K562 (cell line): ENCODE measurements around the gene ADRA2B. TPM values are rescaled to one million over a fixed set of nuclear protein-coding genes. Genes with fewer than 3 reads are reported as not detected.

ENCODE experiments used
- ATAC-seq: fragments of 200-7000 bp; cut with Tn5 transposase; 3 replicates; pipeline ENCODE4 v1.9.1; 2020; ENCODE audit warnings: moderate library complexity
- BruUV-seq: library from RNA; stranded (reverse); fragments of 400-500 nt; replicated peaks from 2 replicates; lab custom pipeline; 2021; lab: Mats Ljungman, UMichigan
- CTCF ChIA-PET: fragments of 300-600 bp; formaldehyde crosslinking; extraction: SDS; loops from one replicate; lab custom pipeline; 2021; ENCODE audit warnings: low intra/inter-chr PET ratio; lab: Yijun Ruan, JAX
- POLR2A ChIA-PET: fragments of 300-600, 350-650 bp; sonication (Branson Sonifier 250); formaldehyde crosslinking; extraction: SDS; loops from one replicate; lab custom pipeline; 2021; ENCODE audit warnings: antibody characterized with exemption, inconsistent platforms; lab: Yijun Ruan, JAX
- DNase-seq, 4 experiments: peaks; one replicate each; pipeline versions ENCODE4 v3.0.0 to v3.0.0-alpha.2; 2011 to 2018; ENCODE audit warnings: low spot score in 3 of 4, mixed read lengths in 3 of 4; ENCODE audit errors: extremely low read depth in 1 of 4
- FAIRE-seq: peaks from 2 replicates; lab custom pipeline; 2011; peaks lifted over from hg19 to GRCh38; lab: Jason Lieb, UNC
- H2AFZ ChIP-seq: 2 replicates; pipeline ENCODE4 v1.6.0; 2011; ENCODE audit warnings: low read depth, low read length, control low read depth, inconsistent platforms
- H3K27ac ChIP-seq: fragments of 200-600 bp; 3 replicates; pipeline ENCODE4 v1.8.0; 2011; ENCODE audit warnings: low read depth, mild to moderate bottlenecking, control low read depth, inconsistent platforms, low read length, moderate library complexity, mixed read lengths; ENCODE audit errors: extremely low read depth
- H3K27me3 ChIP-seq, 2 experiments: fragments of 300-600 bp in 1 of 2; 2 replicates in 1 of 2; 3 replicates in 1 of 2; pipeline versions ENCODE4 v1.6.0 to v1.8.0; 2011; ENCODE audit warnings: inconsistent platforms in 2 of 2, low read length in 2 of 2, mild to moderate bottlenecking in 1 of 2, mixed read lengths in 1 of 2, moderate library complexity in 1 of 2; ENCODE audit not compliant: control insufficient read depth in 2 of 2, insufficient read depth in 2 of 2
- H3K36me3 ChIP-seq: fragments of 300-600 bp; 3 replicates; pipeline ENCODE4 v1.8.0; 2011; ENCODE audit warnings: mild to moderate bottlenecking, low read length, inconsistent platforms; ENCODE audit not compliant: control insufficient read depth, insufficient read depth
- H3K4me1 ChIP-seq, 2 experiments: fragments of 200-600 bp in 1 of 2; replicated peaks in 1 of 2; 2 replicates in 1 of 2; 3 replicates in 1 of 2; pipeline versions ENCODE4 v1.5.1 to v1.8.0; 2011; ENCODE audit warnings: inconsistent platforms in 2 of 2, low read length in 2 of 2, mild to moderate bottlenecking in 1 of 2, mixed read lengths in 1 of 2, moderate library complexity in 1 of 2; ENCODE audit not compliant: control insufficient read depth in 2 of 2, insufficient read depth in 2 of 2
- H3K4me2 ChIP-seq: 2 replicates; pipeline ENCODE4 v1.6.1; 2011; ENCODE audit warnings: low read length, control low read depth, inconsistent platforms, mixed read lengths; ENCODE audit not compliant: insufficient read depth
- H3K4me3 ChIP-seq: fragments of 200-600 bp; sonication (generic), shearing (Covaris generic); 2 replicates; pipeline ENCODE4 v1.5.1; 2016; ENCODE audit warnings: control low read depth, inconsistent platforms
- H3K79me2 ChIP-seq: fragments of 200-600 bp; 3 replicates; pipeline ENCODE4 v1.8.0; 2011; ENCODE audit warnings: low read length, inconsistent platforms; ENCODE audit not compliant: control insufficient read depth, insufficient read depth
- H3K9ac ChIP-seq, 2 experiments: 2 replicates each; pipeline versions ENCODE4 v1.6.0 to v1.6.1; 2011; ENCODE audit warnings: low read depth in 2 of 2, low read length in 2 of 2, control low read depth in 1 of 2, inconsistent platforms in 1 of 2, mild to moderate bottlenecking in 1 of 2, mixed read lengths in 1 of 2; ENCODE audit not compliant: insufficient read depth in 1 of 2
- H3K9me1 ChIP-seq: one replicate; pipeline ENCODE4 v1.6.0; 2011; ENCODE audit warnings: inconsistent platforms, mild to moderate bottlenecking, low read length, moderate library complexity; ENCODE audit not compliant: control insufficient read depth, insufficient read depth
- H3K9me3 ChIP-seq: replicated peaks from 2 replicates; pipeline ENCODE4 v1.5.1; 2011; ENCODE audit warnings: low read depth, low read length, inconsistent platforms; ENCODE audit not compliant: control insufficient read depth, insufficient read depth
- H4K20me1 ChIP-seq: replicated peaks from 2 replicates; pipeline ENCODE4 v1.6.1; 2011; ENCODE audit warnings: low read length, inconsistent platforms, mixed read lengths; ENCODE audit not compliant: control insufficient read depth, insufficient read depth
- CHD2 ChIP-seq: IDR thresholded peaks from 2 replicates; pipeline ENCODE4 v1.6.1; 2011; ENCODE audit warnings: low read depth, low read length
- ESRRA ChIP-seq: fragments of 450-650 bp; IDR thresholded peaks from 2 replicates; pipeline ENCODE4 v1.6.1; 2014; ENCODE audit warnings: low read depth, mild to moderate bottlenecking, moderate library complexity, borderline replicate concordance
- GTF2E2 ChIP-seq: fragments of 200-800 bp; sonication (Bioruptor generic); IDR thresholded peaks from 2 replicates; pipeline ENCODE4 v1.6.1; 2016; ENCODE audit warnings: missing genetic modification characterization, missing compliant biosample characterization
- HDGF ChIP-seq: fragments of 450-650 bp; IDR thresholded peaks from 2 replicates; pipeline ENCODE4 v1.6.1; 2016
- HNRNPUL1 ChIP-seq: fragments of 200-400 bp; formaldehyde crosslinking; IDR thresholded peaks from 2 replicates; pipeline ENCODE4 v1.6.1; 2017; ENCODE audit warnings: low read length
- MTA2 ChIP-seq: fragments of 450-650 bp; IDR thresholded peaks from 2 replicates; pipeline ENCODE4 v1.6.1; 2016; ENCODE audit warnings: low read depth
- MXI1 ChIP-seq: IDR thresholded peaks from 2 replicates; pipeline ENCODE4 v1.6.1; 2011; ENCODE audit warnings: low read depth, mild to moderate bottlenecking, improper control_type of control experiment, low read length
- MYNN ChIP-seq, 2 experiments: sonication (generic); formaldehyde crosslinking in 1 of 2; IDR thresholded peaks; 2 replicates each; pipeline versions ENCODE4 v1.5.0 to v1.6.1; 2016 to 2020; ENCODE audit warnings: antibody characterized with exemption in 1 of 2, missing genetic modification reagents in 1 of 2
- NFYB ChIP-seq: IDR thresholded peaks from 2 replicates; pipeline ENCODE4 v1.6.1; 2011; ENCODE audit warnings: mild to moderate bottlenecking, moderate library complexity; ENCODE audit not compliant: insufficient read length; ENCODE audit errors: extremely low read depth
- NR3C1 ChIP-seq: sonication (generic); formaldehyde crosslinking; IDR thresholded peaks from 2 replicates; pipeline ENCODE4 v1.8.1; 2022; ENCODE audit warnings: missing genetic modification reagents
- PTBP1 ChIP-seq: fragments of 200-400 bp; formaldehyde crosslinking; IDR thresholded peaks from 2 replicates; pipeline ENCODE4 v1.6.1; 2017; ENCODE audit warnings: low read depth, low read length
- RBM17 ChIP-seq: fragments of 200-400 bp; formaldehyde crosslinking; IDR thresholded peaks from 2 replicates; pipeline ENCODE4 v1.6.1; 2017; ENCODE audit warnings: low read depth, mild to moderate bottlenecking, low read length, borderline replicate concordance
- SREBF1 ChIP-seq: fragments of 150-350 bp; IDR thresholded peaks from 2 replicates; pipeline ENCODE4 v1.6.1; 2014; ENCODE audit warnings: antibody characterized with exemption, low read depth, low read length, borderline replicate concordance
- STAT5B ChIP-seq: fragments of 250-450 bp; sonication (Bioruptor Pico); IDR thresholded peaks from 2 replicates; pipeline ENCODE4 v1.8.0; 2021; ENCODE audit warnings: mild to moderate bottlenecking, inconsistent platforms
- ZNF354B ChIP-seq: fragments of 250-450 bp; sonication (Bioruptor Pico); IDR thresholded peaks from 2 replicates; pipeline ENCODE4 v1.4.0; 2020
- ZNF76 ChIP-seq: fragments of 250-450 bp; sonication (Bioruptor Pico); IDR thresholded peaks from 2 replicates; pipeline ENCODE4 v1.4.0; 2020; ENCODE audit warnings: mild to moderate bottlenecking, moderate library complexity, borderline replicate concordance
- WGBS: fragments of 100-300 bp; shearing (Covaris generic); methylation state at CpG from one replicate; pipeline ENCODE4 v1.1.6; 2016; ENCODE audit warnings: low coverage, mixed read lengths; ENCODE audit not compliant: insufficient coverage; ENCODE audit errors: missing lambda C conversion rate; 5-methylcytosine and 5-hydroxymethylcytosine counted together
- in situ Hi-C: fragments of 300-500 bp; cut with MboI; formaldehyde crosslinking; loops from 4 replicates; pipeline ENCODE4 v1.15.0; 2018; ENCODE audit warnings: inconsistent platforms, mixed read lengths
- intact Hi-C: fragments of 100-400 bp; cut with micrococcal nuclease; formaldehyde crosslinking; loops from 2 replicates; pipeline ENCODE4 v1.14.2; 2022
- polyA plus RNA-seq, 8 experiments: library from polyadenylated mRNA; depleted of rRNA in 4 of 8; stranded (reverse) in 5 of 8; unstranded in 3 of 8; fragments of >200 nt; fragmentation: Nextera tagmentation in 2 of 8; fragmentation: Illumina TruSeq in 1 of 8; extraction: Ambion mirVana in 2 of 8; extraction: Trizol in 1 of 8; gene quantifications; 2 replicates each; pipeline versions ENCODE4 v1.2.1 to v1.2.3, GENCODE V29; 2011 to 2014; ENCODE audit warnings: inconsistent platforms in 1 of 8, missing spikeins in 1 of 8
- total RNA-seq, 7 experiments: library from RNA; depleted of rRNA in 6 of 7; stranded (reverse); fragments of >200 nt in 6 of 7; fragmentation: Illumina TruSeq in 2 of 7; extraction: Trizol in 2 of 7; gene quantifications; 2 replicates each; pipeline versions ENCODE4 v1.2.1 to v1.2.3, GENCODE V29; 2011 to 2021; ENCODE audit warnings: low replicate concordance in 1 of 7
- TF ChIP-seq, protein P1 (sequence below), 2 experiments: IDR thresholded peaks; 2 replicates each; pipeline ENCODE4 v1.6.1; 2011; ENCODE audit warnings: borderline replicate concordance in 1 of 2, control low read depth in 1 of 2, low read depth in 1 of 2, low read length in 1 of 2, mild to moderate bottlenecking in 1 of 2, mixed read lengths in 1 of 2, moderate library complexity in 1 of 2; ENCODE audit not compliant: insufficient read depth in 1 of 2, insufficient read length in 1 of 2, poor library complexity in 1 of 2, severe bottlenecking in 1 of 2; ENCODE audit errors: extremely low read depth in 1 of 2
- TF ChIP-seq, protein P2 (sequence below): fragments of 200-800 bp; sonication (Bioruptor generic); IDR thresholded peaks from 2 replicates; pipeline ENCODE4 v1.6.1; 2017; ENCODE audit warnings: missing genetic modification characterization, missing compliant biosample characterization
- TF ChIP-seq, protein P3 (sequence below): sonication (generic); formaldehyde crosslinking; IDR thresholded peaks from 2 replicates; pipeline ENCODE4 v1.9.0; 2022; ENCODE audit warnings: mild to moderate bottlenecking, missing genetic modification reagents

ADRA2B gene
- total and polyA plus RNA-seq, 9 of the 15 experiments (the other 6 are each of a cell fraction or from before 2014, with no cell fraction given), result not detected

DNA sequence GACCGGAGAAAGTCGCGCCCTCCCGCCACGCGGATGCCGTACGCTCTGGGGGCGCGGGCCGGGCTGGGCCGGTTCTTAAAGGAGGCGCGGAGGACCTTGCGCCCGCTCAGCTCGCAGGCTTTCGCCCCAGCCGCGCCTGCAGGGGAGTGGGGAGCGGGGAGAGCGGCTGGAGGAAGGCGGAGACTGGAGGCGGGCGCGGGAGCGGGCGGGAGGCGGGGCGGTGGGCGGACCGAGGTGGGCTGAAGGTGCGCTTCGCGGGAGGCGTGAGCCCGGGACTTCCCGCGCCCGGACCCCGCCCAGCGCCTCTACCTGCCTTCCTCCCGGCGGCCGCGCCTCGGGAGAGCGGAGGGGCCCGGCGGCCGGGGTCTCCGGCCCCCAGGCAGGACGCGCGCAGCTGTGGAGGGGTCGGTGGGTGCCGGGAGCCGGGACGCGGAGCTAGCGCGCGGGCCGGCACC, at the start of gene ADRA2B (continued):
- TF ChIP-seq MXI1, result no peak

DNA sequence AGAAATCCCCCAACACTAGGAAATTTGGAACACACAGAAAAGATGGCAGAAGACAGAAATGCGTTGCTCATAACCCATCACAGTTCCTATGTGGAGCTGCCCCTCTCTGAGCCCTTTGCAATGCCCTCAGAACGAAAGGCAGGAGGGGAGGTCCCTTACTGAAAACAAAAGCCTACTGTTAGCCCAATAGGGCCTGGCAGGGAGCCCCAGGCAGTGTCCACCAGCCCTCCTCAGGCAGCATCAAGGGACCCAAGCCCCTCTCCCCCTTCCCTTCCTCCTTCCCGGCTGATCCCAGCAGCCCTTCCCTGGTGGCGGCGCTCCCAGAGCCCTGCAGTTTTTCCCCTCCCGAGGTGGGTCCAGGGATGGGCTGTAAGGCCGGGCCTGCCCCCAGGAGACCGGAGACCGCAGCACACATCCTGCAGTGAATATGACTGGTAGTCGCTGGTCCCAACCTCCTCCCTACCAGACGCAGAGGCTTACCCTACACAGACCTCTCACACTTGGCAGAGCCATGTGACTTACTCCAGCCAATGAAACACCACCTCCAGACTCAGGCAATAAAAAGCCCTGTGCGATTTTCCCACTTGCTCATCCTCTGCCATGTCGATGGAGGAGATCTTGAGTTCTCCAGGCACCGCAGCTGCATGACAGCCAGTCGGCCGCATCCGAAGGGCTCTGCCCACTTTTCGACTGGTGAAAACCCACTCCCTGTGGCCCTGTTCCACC, 48.3 kb upstream of the ADRA2B start:
- Histone ChIP-seq H3K4me3 (no peak overlapping the region), H4K20me1 (no peaks in the 10 kb centered on the region), H3K79me2 (no peaks in the 10 kb centered on the region), H3K36me3 (no peaks in the 10 kb centered on the region), H3K27ac (no peak overlapping the region), H3K27me3 (no peaks in the 10 kb centered on the region), H2AFZ (peak overlapping the region; percentile 51), H3K9me3 (no peaks in the 10 kb centered on the region), H3K9me1 (no peaks in the 10 kb centered on the region), H3K4me2 (no peak overlapping the region), H3K9ac (peak overlapping the region in 1 of 2 experiments; percentile 64; a peak in 2 of 4 replicates), H3K4me1 (peaks cover 5 to 17% of the 10 kb centered on the region in 2 experiments)
- in situ Hi-C loops, result no loop called here
- ChIA-PET POLR2A (no interaction called here), CTCF (no interaction called here)
- FAIRE-seq, result peak; percentile 56
- intact Hi-C loops, result no loop called here
- ATAC-seq, result peak; percentile 82
- 64% methylated on average over 17 of the region's 18 CpGs for WGBS
- BruUV-seq, result no TSS peak
- DNase-seq, result no peak
- TF ChIP-seq HNRNPUL1 (no peak), SREBF1 (no peak), PTBP1 (no peak), ZNF76 (CRISPR knock-in tag) (no peak), MYNN (IDR thresholded peaks at IDR 0.05) (no peak), MYNN (CRISPR knock-in tag; IDR thresholded peaks at IDR 0.05) (no peak), NR3C1 (CRISPR knock-in tag) (no peak), HDGF (no peak), ESRRA (no peak), ZNF354B (no peak), CHD2 (no peak), RBM17 (no peak), MTA2 (no peak), NFYB (peak; percentile 17), GTF2E2 (tag) (no peak), STAT5B (CRISPR knock-in tag) (no peak)
- TF ChIP-seq, protein P1, sequence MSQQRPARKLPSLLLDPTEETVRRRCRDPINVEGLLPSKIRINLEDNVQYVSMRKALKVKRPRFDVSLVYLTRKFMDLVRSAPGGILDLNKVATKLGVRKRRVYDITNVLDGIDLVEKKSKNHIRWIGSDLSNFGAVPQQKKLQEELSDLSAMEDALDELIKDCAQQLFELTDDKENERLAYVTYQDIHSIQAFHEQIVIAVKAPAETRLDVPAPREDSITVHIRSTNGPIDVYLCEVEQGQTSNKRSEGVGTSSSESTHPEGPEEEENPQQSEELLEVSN (IDR thresholded peaks at IDR 0.05; ENCODE audit: borderline replicate concordance in 1 of 2, extremely low read depth in 1 of 2, insufficient read depth in 1 of 2, insufficient read length in 1 of 2, low read depth in 1 of 2, low read length in 1 of 2, poor library complexity in 1 of 2, severe bottlenecking in 1 of 2), result no peak
- TF ChIP-seq, protein P2, sequence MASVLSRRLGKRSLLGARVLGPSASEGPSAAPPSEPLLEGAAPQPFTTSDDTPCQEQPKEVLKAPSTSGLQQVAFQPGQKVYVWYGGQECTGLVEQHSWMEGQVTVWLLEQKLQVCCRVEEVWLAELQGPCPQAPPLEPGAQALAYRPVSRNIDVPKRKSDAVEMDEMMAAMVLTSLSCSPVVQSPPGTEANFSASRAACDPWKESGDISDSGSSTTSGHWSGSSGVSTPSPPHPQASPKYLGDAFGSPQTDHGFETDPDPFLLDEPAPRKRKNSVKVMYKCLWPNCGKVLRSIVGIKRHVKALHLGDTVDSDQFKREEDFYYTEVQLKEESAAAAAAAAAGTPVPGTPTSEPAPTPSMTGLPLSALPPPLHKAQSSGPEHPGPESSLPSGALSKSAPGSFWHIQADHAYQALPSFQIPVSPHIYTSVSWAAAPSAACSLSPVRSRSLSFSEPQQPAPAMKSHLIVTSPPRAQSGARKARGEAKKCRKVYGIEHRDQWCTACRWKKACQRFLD, result no peak
- TF ChIP-seq, protein P3, sequence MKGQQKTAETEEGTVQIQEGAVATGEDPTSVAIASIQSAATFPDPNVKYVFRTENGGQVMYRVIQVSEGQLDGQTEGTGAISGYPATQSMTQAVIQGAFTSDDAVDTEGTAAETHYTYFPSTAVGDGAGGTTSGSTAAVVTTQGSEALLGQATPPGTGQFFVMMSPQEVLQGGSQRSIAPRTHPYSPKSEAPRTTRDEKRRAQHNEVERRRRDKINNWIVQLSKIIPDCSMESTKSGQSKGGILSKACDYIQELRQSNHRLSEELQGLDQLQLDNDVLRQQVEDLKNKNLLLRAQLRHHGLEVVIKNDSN (CRISPR knock-in tag), result peak; percentile 84
